Common myeloid progenitor, CD34-positive (primary cell): ENCODE results near the gene CD83.

Source experiments
- CTCF ChIA-PET: fragments of 350-600 bp; sonication (Branson Sonifier 250); formaldehyde crosslinking; loops from one replicate; lab custom pipeline; 2021; ENCODE audit warnings: antibody characterized with exemption; lab: Charles Lee
- POLR2A ChIA-PET: fragments of 350-600 bp; sonication (Branson Sonifier 250); formaldehyde crosslinking; loops from one replicate; lab custom pipeline; 2021; ENCODE audit warnings: antibody characterized with exemption; lab: Charles Lee
- DNase-seq, 3 donors: peaks; one replicate each; pipeline versions ENCODE4 v3.0.0 to v3.0.0-alpha.2; 2013
- H3K27ac ChIP-seq, 2 experiments: 1 replicate in 1 of 2; 2 replicates in 1 of 2; pipeline ENCODE4 v1.7.0; 2013; ENCODE audit warnings: inconsistent platforms in 2 of 2, low read length in 2 of 2, mild to moderate bottlenecking in 2 of 2, low read depth in 1 of 2, moderate library complexity in 1 of 2; ENCODE audit not compliant: severe bottlenecking in 2 of 2, insufficient read depth in 1 of 2, poor library complexity in 1 of 2
- H3K27me3 ChIP-seq, 5 experiments: replicated peaks in 2 of 5; 1 replicate in 3 of 5; 2 replicates in 2 of 5; pipeline versions ENCODE4 v1.6.1 to v1.7.0; 2013; ENCODE audit warnings: low read length in 4 of 5, mild to moderate bottlenecking in 2 of 5, moderate library complexity in 2 of 5, inconsistent platforms in 1 of 5; ENCODE audit not compliant: insufficient read depth in 5 of 5, control insufficient read depth in 4 of 5
- H3K36me3 ChIP-seq, 4 experiments: 1 replicate in 2 of 4; 2 replicates in 2 of 4; pipeline versions ENCODE4 v1.6.1 to v1.7.0; 2013; ENCODE audit warnings: low read length in 3 of 4, control low read depth in 1 of 4, mild to moderate bottlenecking in 1 of 4; ENCODE audit not compliant: control insufficient read depth in 4 of 4, insufficient read depth in 4 of 4
- H3K4me1 ChIP-seq, 4 experiments: 1 replicate in 3 of 4; 2 replicates in 1 of 4; pipeline versions ENCODE4 v1.6.1 to v1.7.1; 2013; ENCODE audit warnings: low read length in 3 of 4, mild to moderate bottlenecking in 3 of 4, control low read depth in 1 of 4, inconsistent platforms in 1 of 4, moderate library complexity in 1 of 4; ENCODE audit not compliant: control insufficient read depth in 4 of 4, insufficient read depth in 4 of 4; ENCODE audit errors: control extremely low read depth in 1 of 4
- H3K4me3 ChIP-seq, 7 experiments: 1 replicate in 4 of 7; 2 replicates in 3 of 7; pipeline versions ENCODE4 v1.5.1 to v1.7.0; 2013; ENCODE audit warnings: mild to moderate bottlenecking in 7 of 7, low read length in 6 of 7, moderate library complexity in 6 of 7, inconsistent platforms in 2 of 7, low read depth in 2 of 7, control low read depth in 1 of 7; ENCODE audit not compliant: insufficient read depth in 4 of 7, control insufficient read depth in 1 of 7; ENCODE audit errors: extremely low read depth in 1 of 7
- H3K9me3 ChIP-seq, 5 experiments: 1 replicate in 4 of 5; 2 replicates in 1 of 5; pipeline versions ENCODE4 v1.6.1 to v1.7.1; 2013; ENCODE audit warnings: low read length in 4 of 5, mild to moderate bottlenecking in 2 of 5, inconsistent platforms in 1 of 5, low read depth in 1 of 5, moderate library complexity in 1 of 5; ENCODE audit not compliant: control insufficient read depth in 4 of 5, insufficient read depth in 2 of 5; ENCODE audit errors: control extremely low read depth in 1 of 5
- WGBS: methylation state at CpG from one replicate; pipeline ENCODE4 v1.1.5; 2013; ENCODE audit not compliant: insufficient coverage; 5-methylcytosine and 5-hydroxymethylcytosine counted together

Gene CD83

GRCh38 chr6:14170128-14170527 lies 52.6 kb downstream of the CD83 start:
- no CpG with 5 or more reads among the region's 3 CpGs for WGBS
- H3K4me3 ChIP-seq, result no peak overlapping the region
- POLR2A ChIA-PET, result no interaction called here
- H3K9me3 ChIP-seq, result peaks cover 0 to 26% (median 3%) of the 10 kb centered on the region in 5 experiments
- CTCF ChIA-PET, result interaction anchor here (1.1 to 1.6 kb wide), 2 partner anchors 9 to 122 kb away, joined by 3 read pairs; no protein-coding TSS in a partner anchor
- no peaks in the 10 kb centered on the region for H3K27me3 ChIP-seq
- no peak overlapping the region for H3K27ac ChIP-seq
- no peaks in the 10 kb centered on the region for H3K36me3 ChIP-seq
- no peaks in the 10 kb centered on the region for H3K4me1 ChIP-seq
- peak in 2 of 3 donors; percentile 30 to 43 for DNase-seq

GRCh38 chr6:14172562-14172961 lies 55.0 kb downstream of the CD83 start:
- Histone ChIP-seq H3K27ac (no peak overlapping the region), H3K4me1 (no peaks in the 10 kb centered on the region), H3K4me3 (no peak overlapping the region), H3K27me3 (no peaks in the 10 kb centered on the region), H3K9me3 (peaks cover 0 to 26% (median 3%) of the 10 kb centered on the region in 5 experiments), H3K36me3 (no peaks in the 10 kb centered on the region)
- CTCF ChIA-PET, result no interaction called here
- POLR2A ChIA-PET, result no interaction called here
- no CpG with 5 or more reads among the region's 1 CpG for WGBS
- peak in 1 of 3 donors; percentile 21 for DNase-seq

GRCh38 chr6:14174226-14174625 lies 56.7 kb downstream of the CD83 start:
- Histone ChIP-seq H3K4me3 (no peak overlapping the region), H3K4me1 (no peaks in the 10 kb centered on the region), H3K27me3 (no peaks in the 10 kb centered on the region), H3K36me3 (no peaks in the 10 kb centered on the region), H3K9me3 (peaks cover 0 to 24% (median 3%) of the 10 kb centered on the region in 5 experiments), H3K27ac (no peak overlapping the region)
- CTCF ChIA-PET, result interaction anchor here (0.9 kb wide), 1 partner anchor 29 kb away, joined by 3 read pairs; no protein-coding TSS in a partner anchor
- peak in 1 of 3 donors; percentile 11 for DNase-seq
- POLR2A ChIA-PET, result no interaction called here
- WGBS, result 90% methylated on average over 2 of the region's 3 CpGs

- H3K27me3 ChIP-seq, result no peaks in the 10 kb centered on the region
- no peak overlapping the region for H3K4me3 ChIP-seq
- peaks cover 0 to 16% (median 0%) of the 10 kb centered on the region in 5 experiments for H3K9me3 ChIP-seq
- no peaks in the 10 kb centered on the region for H3K4me1 ChIP-seq
- no peak overlapping the region for H3K27ac ChIP-seq
- CTCF ChIA-PET, result no interaction called here
- POLR2A ChIA-PET, result no interaction called here
- WGBS, result 93% methylated on average over 4 of the region's 4 CpGs
- no peak for DNase-seq
- no peaks in the 10 kb centered on the region for H3K36me3 ChIP-seq
These were observed 57.4 kb downstream of the CD83 start for GRCh38 chr6:14174996-14175395.

GRCh38 chr6:14176429-14176828 lies 58.9 kb downstream of the CD83 start:
- no peak for DNase-seq
- Histone ChIP-seq H3K9me3 (peaks cover 0 to 3% (median 0%) of the 10 kb centered on the region in 5 experiments), H3K27me3 (no peaks in the 10 kb centered on the region), H3K27ac (no peak overlapping the region), H3K36me3 (no peaks in the 10 kb centered on the region), H3K4me3 (no peak overlapping the region), H3K4me1 (peaks cover 0 to under 1% (median 0%) of the 10 kb centered on the region in 4 experiments)
- 92% methylated on average over 4 of the region's 7 CpGs for WGBS
- ChIA-PET POLR2A (no interaction called here), CTCF (no interaction called here)

GRCh38 chr6:14177413-14178082 lies 60.0 kb downstream of the CD83 start:
- 98% methylated on average over 6 of the region's 6 CpGs for WGBS
- H3K36me3 ChIP-seq, result no peaks in the 10 kb centered on the region
- H3K4me3 ChIP-seq, result no peak overlapping the region
- no peaks in the 10 kb centered on the region for H3K9me3 ChIP-seq
- H3K27ac ChIP-seq, result no peak overlapping the region
- ChIA-PET CTCF (interaction anchor here (0.9 kb wide), 1 partner anchor 8 kb away, joined by 3 read pairs; no protein-coding TSS in a partner anchor), POLR2A (no interaction called here)
- peaks cover 0 to 5% (median 0%) of the 10 kb centered on the region in 4 experiments for H3K4me1 ChIP-seq
- no peak for DNase-seq
- H3K27me3 ChIP-seq, result no peaks in the 10 kb centered on the region

DNA sequence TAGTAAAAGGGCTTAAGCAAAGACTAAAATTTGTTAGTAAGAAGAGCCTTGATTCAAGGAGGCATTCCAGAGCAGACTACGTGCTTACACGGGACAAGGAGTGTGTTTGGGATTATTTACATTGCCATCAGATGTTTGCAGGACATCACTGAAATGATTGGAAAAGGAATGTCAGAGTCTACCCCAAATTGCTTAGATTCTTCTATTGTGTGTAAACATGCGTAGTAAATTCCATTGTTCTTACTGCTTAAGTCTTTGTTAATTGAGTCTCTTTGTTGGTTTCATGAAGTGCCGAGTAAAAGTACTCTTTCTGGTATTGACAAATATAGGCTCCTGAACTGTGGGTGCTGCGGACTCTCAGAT lies 60.5 kb downstream of the CD83 start:
- Histone ChIP-seq H3K27ac (no peak overlapping the region), H3K9me3 (no peaks in the 10 kb centered on the region), H3K36me3 (no peaks in the 10 kb centered on the region), H3K4me3 (no peak overlapping the region), H3K4me1 (peaks cover 0 to 5% (median 0%) of the 10 kb centered on the region in 4 experiments), H3K27me3 (no peaks in the 10 kb centered on the region)
- no peak for DNase-seq
- ChIA-PET CTCF (interaction anchor here (0.9 kb wide), 1 partner anchor 8 kb away, joined by 3 read pairs; no protein-coding TSS in a partner anchor), POLR2A (no interaction called here)
- 100% methylated on average over 4 of the region's 5 CpGs for WGBS
